ENCODE results near the gene SAMD15.

GRCh38 chr14:77424862-77425261, 47.7 kb downstream of the SAMD15 start:
- TF ChIP-seq CTCF (IDR thresholded peaks at IDR 0.05): no peak
- no peak for TF ChIP-seq ZFX (IDR thresholded peaks at IDR 0.05; ENCODE audit: borderline replicate concordance)
